Amniotic stem cell (primary cell): ENCODE results near the gene BMPR1A.
"Not testable (repeated sequence)": the region's sequence is repeated elsewhere in the genome, so short reads cannot be mapped to it uniquely, and the experiment has no call there.

Experiments used
- DNase-seq: peaks from one replicate; lab custom pipeline; 2025; lab: John Stamatoyannopoulos, UW

Gene BMPR1A

DNA sequence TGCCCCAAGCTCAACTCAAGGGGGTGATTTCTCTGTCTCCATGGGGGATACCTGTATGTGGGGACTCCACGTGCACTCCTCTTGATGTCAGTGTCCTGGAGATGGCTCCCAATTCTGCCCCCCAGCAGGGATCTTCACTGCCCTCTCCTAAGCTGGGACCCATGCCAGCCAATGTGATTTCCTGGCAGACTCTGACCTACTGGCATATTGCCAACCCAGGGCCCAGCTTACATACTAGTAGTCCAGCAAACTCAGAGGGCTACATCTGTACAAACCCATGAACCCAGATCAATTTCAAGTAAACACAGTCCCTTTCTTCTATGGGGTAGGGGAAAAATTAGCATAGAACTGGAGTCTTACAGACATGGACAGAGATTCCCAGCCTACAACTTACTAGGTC is 26.2 kb upstream of the BMPR1A start:
- no peak for DNase-seq

GRCh38 chr10:86732771-86733170 is 23.6 kb upstream of the BMPR1A start:
- DNase-seq: no peak

DNA sequence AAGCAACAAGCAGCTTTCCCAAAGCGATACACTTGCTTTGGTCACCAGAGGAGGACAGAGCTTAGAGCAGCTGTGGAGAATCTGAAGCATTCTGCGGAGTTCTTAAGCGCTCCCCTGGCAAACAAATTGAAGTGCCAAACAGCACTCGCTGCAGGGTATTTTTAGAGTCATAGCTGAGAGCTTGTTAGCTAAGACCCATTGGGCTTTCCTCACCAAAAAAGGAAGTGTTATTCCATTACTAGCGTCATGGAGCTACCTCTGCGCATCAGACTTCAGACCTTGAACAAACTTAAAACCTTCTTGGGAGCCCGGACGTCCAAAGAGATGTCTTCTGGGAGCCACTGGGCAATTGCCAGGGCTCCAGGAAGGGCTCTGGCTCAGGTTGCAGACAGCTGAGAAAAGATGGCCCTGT is 23.2 kb upstream of the BMPR1A start:
- no peak for DNase-seq

- no peak for DNase-seq
Measured at GRCh38 chr10:86734207-86734988, 22.0 kb upstream of the BMPR1A start.

DNA sequence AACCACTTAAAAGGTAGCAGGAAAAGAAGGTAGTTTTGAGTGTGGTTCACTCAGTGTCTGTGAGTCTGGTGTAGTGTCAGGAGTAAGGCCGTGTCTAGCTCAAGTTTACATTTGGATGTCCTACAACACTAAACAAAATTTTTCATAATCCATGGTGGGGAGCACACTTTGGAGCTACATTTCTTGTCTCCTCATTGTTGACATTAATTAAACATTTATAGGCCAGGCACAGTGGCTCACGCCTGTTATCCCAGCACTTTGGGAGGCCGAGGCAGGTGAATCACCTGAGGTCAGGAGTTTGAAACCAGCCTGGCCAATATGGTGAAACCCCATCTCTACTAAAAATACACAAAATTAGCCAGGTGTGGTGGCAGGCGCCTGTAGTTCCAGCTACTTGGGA is 21.1 kb upstream of the BMPR1A start:
- not testable (repeated sequence) for DNase-seq

- no peak for DNase-seq
Measured at GRCh38 chr10:86742230-86742629, 14.2 kb upstream of the BMPR1A start.

GRCh38 chr10:86744067-86744725 is 12.2 kb upstream of the BMPR1A start:
- no peak for DNase-seq

DNA sequence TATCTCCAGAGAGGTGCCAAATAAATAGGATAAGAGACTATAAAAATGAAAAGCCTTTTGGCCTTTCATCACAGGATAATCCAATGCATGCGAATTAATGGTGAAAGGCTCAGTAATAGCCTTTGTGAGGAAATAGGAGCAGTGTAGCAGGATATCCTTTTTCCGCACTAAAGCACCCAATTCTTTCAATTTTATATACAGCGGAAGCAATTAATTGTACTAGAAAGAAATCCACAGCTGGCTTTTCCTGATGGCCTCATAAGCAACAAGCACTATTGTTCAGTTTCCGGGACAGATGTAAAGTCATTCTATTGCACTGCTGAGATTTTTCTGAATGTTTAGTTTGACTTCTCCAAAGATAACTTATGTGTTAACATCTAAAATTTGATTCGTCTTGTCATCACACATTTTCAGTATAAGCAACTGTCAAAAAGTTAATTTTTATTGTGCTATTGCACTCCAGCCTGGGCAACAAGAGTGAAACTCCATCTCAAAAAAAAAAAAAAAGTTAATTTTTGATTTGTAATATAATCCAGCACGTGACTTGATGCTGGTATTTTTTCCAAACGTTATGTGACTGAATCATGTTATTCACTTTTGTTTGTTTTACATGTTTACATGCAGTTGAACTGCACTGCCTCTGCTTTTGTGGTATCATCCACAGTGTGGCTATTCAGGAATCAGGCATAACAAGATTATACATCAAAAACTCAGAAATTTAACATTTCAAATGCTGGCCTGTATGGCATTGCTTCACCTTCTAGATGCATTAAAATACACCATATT is 8.4 kb upstream of the BMPR1A start:
- no peak for DNase-seq

GRCh38 chr10:86749854-86750253 is 6.6 kb upstream of the BMPR1A start:
- DNase-seq: no peak

GRCh38 chr10:86751477-86751876 is 4.9 kb upstream of the BMPR1A start:
- no peak for DNase-seq

GRCh38 chr10:86752311-86752710 is 4.1 kb upstream of the BMPR1A start:
- DNase-seq: no peak

DNA sequence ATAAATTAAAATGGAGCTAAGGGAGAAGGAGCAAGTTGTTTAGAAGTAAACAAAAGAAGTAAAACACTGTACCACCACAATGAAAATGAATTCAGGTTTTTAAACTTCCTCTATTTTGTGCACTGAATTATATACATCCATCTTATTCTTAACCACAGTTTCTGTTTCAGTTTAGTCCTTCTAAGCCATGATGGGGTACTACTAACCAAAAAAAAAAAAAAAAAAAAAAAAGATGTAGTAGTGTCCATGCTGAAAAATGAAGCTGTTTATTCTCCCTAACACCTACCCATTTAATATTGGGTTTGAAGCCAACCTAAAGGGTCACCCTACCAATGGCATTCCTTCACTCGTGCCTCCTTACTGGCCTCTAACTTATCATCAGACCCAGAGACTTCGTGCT is 3.4 kb upstream of the BMPR1A start:
- DNase-seq: no peak

DNA sequence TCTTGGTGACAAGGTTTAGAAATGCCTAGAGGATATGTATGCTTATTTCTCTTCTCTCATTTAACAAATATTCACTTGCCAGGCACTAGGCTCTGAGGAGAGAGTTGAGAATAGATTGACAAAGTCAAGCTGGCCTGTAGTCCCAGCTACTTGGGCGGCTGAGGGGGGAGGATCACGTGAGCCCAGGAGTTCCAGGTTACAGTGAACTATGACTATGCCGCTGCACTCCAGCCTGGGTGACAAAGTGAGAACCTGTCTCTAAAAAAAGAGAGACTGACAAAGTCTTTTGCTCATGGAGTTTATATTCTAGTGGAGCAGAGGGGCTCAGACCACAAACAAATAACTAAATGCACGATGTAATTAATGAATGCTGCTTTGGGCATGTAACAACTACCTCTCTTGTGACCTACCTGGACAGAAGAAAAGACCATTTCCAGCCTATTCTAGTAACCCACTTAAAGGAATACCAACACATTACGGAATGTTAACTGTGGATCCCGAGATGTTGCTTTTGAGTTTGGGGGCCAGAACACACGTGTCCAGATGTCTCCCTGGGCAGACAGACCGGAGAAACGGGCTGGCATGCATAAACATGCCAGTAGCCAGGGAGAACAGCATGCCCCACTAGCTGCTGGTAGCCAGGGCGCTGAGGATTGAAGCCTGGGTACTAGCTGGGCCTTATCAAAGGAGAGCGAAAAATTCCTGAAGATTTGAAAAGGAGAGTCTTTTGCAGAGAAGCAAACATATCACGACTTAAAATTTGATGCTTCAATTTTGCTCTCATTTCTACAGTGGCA is 2.6 kb upstream of the BMPR1A start:
- DNase-seq: no peak

DNA sequence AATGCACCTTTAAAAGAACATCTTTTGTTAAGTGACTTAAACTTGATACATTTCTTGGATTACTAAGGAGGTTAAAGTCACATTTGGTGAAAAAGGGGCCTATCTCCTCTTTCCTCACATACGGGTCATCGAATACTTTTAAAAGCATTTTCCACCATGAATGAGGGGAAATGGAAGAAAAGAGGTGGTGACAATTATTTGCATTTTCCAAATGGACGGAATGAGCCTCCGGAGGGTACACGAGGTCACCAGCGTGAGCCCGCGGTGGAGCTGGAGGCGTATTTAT is 1.0 kb upstream of the BMPR1A start:
- no peak for DNase-seq

GRCh38 chr10:86755740-86756510 is 494 bp upstream of the BMPR1A start:
- peak; percentile 81 for DNase-seq

- no peak for DNase-seq
Measured at GRCh38 chr10:86757113-86757972, 924 bp downstream of the BMPR1A start.

DNA sequence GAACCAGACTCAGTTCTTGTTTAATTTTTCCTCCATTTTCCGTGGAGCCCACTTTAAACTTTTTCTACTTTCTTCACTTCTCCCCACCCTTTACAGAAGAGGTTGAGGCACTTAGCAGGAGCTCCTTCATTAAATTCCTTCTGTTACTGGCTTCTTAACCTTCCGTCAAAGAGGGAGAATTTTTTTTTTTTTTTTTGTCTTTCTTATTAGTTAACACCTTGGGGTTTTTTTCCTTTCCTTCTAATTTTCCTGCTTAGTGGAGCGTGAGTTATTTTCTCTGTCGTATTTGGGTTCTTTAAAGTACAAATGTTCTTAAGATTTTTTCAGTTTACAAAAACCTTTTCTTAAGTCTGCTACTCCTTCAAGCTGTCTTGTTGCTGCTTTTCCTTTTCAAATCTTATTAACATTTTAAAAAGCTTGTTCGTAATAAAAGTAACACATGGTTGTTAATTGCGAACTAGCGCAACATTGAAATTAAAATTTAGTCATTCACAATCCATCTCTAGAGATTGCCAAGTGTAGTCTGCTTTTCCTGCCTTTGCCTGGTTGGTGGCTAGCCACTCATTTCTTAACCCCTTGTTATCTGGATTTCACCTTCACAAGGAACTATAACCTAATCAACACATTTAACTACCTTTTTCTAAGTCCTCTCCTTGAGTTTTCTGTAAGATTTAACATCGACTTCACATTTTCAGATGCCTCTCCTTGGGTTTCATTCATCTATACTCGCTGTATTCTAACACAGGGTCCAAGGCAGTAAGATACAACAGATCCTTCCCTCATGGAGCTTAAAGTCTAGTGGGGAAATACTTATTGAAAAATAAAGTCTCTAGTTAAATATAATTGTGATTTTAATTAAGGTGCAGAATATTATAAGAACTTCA is 2.0 kb downstream of the BMPR1A start:
- DNase-seq: no peak

DNA sequence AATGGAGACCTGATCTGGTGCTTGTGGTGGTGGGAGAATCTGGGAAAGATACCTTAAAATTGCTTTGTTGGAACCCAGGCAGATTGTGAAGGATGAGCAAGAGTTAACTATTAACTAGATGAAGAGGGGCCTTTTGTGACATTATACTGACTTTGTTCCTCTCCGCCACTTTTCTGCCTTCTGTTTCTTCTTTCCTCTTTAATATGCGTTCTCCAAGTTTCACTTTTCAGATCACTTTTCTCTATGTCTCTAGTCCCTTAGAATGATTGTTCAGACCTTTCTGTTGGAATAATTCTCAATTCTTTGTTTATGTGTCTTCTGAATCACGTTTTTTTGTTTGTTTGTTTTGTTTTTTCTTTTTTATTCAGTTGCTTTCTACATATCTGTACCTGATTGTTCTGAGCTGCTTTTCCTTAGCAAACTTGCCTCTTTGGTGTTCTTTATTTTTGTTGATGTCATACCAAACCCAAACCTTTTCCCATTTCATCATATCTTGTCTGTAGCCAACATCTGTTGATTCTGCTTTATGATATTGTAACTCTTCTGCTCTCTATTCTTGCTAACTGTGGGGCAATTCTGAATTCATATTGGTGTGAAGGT is 2.8 kb downstream of the BMPR1A start:
- DNase-seq: no peak

GRCh38 chr10:86763404-86763803 is 7.0 kb downstream of the BMPR1A start:
- no peak for DNase-seq
